ENCODE results near the gene METTL22.

Gene METTL22

GRCh38 chr16:8595783-8596182 is 25.7 kb upstream of the METTL22 start:
- no peak for DNase-seq

- no peak for DNase-seq
Measured at GRCh38 chr16:8596581-8596980, 24.9 kb upstream of the METTL22 start.

DNA sequence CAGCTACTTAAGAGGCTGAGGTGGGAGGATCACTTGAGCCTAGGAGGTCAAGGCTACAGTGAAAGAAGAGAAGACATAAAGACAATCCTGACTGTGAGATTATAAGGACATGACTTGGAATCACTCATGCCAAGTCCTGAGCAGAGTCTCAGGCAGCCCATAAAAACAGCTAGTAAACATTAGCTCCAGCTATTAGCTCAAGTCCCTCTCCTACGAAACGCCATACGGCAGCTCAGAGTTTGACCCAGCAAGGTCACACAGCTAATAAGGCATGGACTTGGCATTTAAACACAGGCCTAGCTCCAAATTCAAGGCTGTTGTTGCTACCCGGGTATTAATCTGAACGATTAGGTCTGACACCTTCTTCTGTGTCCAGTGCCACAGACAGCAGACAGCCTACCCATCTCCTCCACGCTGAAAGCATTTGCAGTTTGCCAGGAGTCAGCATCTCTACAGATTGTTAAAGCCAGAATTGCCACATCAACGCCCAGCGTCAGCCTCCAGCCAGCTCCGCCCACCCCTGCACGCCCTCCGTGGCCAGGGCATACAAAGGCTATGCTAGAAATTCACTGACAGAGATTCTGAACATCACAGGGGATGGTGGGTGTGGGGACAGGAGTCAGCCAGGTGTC is 21.2 kb upstream of the METTL22 start:
- peak; percentile 29 to 59 for DNase-seq

DNA sequence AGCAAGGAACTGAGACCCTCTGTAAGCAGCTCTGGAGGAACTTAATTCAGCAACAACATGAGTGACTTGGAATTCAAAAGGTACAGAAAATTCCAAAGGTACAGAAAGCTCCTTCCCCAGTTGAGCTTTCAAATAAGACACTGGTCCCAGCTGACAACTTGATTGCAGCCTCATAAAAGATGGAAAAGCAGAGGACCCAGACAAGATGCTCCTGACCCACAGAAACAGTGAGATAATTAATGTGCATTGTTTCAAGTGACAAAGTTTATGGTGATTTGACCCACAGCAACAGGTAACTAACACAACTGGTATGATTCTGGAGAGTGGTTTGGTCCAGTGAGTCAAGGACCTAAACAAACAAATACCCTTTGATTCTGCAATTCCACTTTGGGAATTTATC is 15.9 kb upstream of the METTL22 start:
- no peak for DNase-seq

GRCh38 chr16:8607214-8607613 is 14.3 kb upstream of the METTL22 start:
- no peak for DNase-seq

GRCh38 chr16:8611122-8611521 is 10.4 kb upstream of the METTL22 start:
- DNase-seq = no peak

GRCh38 chr16:8611886-8612600 is 9.5 kb upstream of the METTL22 start:
- no peak for DNase-seq

GRCh38 chr16:8614435-8615029 is 7.0 kb upstream of the METTL22 start:
- peak in 1 of 2 donors; percentile 48 for DNase-seq

DNA sequence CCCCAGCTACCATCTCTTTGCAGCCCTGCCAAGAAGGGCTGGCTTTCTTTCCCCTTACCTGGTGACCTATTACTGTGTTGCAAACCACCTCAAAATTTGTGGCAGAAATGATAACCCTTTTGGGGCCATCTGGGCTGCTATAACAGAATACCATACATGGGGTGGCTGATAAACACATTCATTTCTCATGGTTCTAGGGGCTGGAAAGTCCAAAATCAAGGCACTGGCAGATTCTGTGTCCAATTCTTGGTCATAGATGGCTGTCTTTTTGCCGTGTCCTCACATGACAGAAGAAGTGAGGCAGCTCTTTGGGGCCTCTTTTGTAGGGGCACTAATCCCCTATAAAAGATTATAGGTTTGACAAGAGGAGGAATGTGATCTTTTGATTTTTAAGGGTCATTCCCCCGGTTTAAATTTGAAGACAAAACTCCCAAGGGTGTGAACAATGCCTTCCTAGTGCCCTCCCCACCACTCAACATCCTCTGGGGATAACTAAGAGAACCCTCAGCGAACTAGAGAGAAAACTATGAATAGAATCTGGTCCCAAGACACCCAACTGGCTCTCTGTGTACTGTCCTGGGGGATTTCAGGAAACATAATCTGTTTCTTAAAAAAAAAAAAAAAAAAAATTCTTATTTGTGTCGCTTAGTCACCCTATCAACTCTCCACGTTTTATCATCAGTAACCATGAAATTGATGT is 1.7 kb upstream of the METTL22 start:
- DNase-seq = no peak

DNA sequence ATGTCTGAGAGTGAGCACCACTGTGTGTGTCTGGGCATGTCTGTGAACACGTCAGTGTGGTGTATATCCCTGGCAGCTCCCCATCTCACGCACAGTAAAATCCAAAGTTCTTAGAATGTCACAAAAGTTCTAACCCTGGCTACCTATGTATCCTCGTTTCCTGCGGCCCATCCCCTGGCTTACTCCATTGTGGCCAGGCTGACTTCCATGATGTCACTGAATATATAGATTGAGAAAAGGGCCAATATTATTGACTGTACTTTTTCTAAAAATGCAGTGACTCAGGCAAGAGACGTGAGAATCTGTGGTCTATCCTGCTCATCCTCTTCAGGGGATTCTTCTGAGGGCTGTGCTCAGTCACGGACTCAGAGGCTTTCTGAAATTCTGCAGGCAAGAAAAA is 963 bp upstream of the METTL22 start:
- DNase-seq = no peak

GRCh38 chr16:8621222-8621571 is 301 bp upstream of the METTL22 start:
- no peak for DNase-seq

GRCh38 chr16:8622315-8622656 is 788 bp downstream of the METTL22 start:
- DNase-seq = no peak

- DNase-seq = peak; percentile 30 to 61
Measured at GRCh38 chr16:8623634-8624033, 2.1 kb downstream of the METTL22 start.

- no peak for DNase-seq
Measured at GRCh38 chr16:8625491-8626087, 4.1 kb downstream of the METTL22 start.

DNA sequence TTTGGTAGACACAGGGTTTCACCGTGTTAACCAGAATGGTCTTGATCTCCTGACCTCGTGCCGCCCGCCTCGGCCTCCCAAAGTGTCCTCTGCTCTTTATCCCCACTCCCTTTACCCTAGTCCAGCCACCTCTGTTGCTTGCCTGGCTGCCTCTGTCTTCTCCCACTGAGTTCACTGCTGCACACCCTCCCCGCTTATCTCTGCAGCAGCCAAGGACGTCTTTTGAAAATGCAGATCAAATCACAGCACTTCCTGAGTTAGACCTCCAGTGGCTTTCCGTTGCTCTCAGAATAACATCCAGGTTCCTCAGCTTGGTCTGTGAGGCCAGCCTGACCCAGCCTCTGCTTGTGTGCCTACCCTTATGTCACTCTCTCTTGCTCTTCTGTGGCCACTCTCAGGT is 5.4 kb downstream of the METTL22 start:
- DNase-seq = no peak

- no peak for DNase-seq
Measured at GRCh38 chr16:8627456-8627855, 6.0 kb downstream of the METTL22 start.

GRCh38 chr16:8628981-8629725 is 7.7 kb downstream of the METTL22 start:
- no peak for DNase-seq

- peak; percentile 48 to 85 for DNase-seq
Measured at GRCh38 chr16:8630255-8630953, 8.9 kb downstream of the METTL22 start.

DNA sequence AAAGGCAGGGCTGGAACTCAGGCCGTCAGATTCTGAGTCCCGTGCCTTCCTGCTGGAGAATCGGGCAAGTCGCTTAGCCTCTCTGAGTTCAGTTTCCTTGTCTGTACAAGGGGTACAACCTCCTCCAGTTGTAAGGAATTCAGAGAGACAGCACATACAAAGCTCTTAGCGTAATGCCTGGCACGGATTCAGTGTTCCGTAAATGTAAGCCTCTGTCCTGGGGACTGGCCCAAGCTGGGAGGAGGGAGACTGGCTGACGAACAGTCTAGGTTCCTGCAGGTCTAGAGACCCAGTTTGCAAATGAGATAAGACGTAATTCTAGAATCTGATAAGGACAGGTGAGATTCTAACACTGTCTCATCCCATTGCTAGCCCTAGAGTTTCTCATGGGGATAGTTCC is 9.9 kb downstream of the METTL22 start:
- DNase-seq = no peak

DNA sequence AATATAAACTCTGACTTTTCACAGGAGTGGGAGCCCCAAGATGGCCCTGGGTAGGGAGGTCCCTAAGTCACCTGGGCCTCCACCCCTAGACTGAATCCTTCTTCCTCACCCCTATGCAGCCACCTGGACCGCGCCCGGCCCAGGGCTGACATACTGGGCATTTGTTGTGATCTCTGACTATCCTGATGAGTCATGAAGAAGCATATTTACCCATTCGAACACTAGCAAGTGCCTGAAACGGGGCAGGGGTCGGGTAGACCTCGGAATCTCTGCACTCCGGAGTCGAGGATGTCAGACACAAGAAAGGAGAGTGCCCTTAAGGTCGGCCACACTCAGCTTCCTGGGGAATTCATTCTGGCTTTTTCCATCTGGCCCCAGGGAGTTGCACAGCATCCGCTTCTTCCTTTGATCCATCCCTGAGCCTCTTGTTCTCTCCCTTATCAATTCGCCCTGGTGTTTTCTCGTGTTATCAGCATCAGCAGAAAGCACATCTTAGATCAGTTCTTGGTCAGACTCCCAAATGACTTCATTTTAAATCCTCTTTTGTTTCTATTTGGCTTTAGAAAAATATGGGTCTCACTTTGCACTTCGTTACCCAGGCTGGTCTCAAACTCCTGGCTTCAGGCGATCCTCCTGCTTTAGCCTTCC is 10.4 kb downstream of the METTL22 start:
- no peak for DNase-seq

- DNase-seq = peak; percentile 92 to 98
Measured at GRCh38 chr16:8632675-8633182, 11.2 kb downstream of the METTL22 start.

Data from inflammatory macrophage treated with lipopolysaccharide for 1 hour (primary cell).